Panc1 (cell line): ENCODE measurements around the gene SLC6A4. TPM values are rescaled to one million over a fixed set of nuclear protein-coding genes. Genes with fewer than 3 reads are reported as not detected.

ENCODE experiments used
- ATAC-seq: fragments of 200-7000 bp; cut with Tn5 transposase; 2 replicates; pipeline ENCODE4 v1.9.1; 2020; ENCODE audit warnings: mild to moderate bottlenecking, moderate library complexity
- BruUV-seq: library from RNA; stranded (reverse); fragments of 400-500 nt; replicated peaks from 2 replicates; lab custom pipeline; 2021; lab: Mats Ljungman, UMichigan
- CTCF ChIA-PET: fragments of 300-600 bp; sonication (Branson Sonifier 250); formaldehyde crosslinking; loops from one replicate; lab custom pipeline; 2022; ENCODE audit warnings: antibody characterized with exemption; lab: Charles Lee
- POLR2A ChIA-PET: fragments of 300-600 bp; sonication (Branson Sonifier 250); formaldehyde crosslinking; loops from one replicate; lab custom pipeline; 2022; ENCODE audit warnings: antibody characterized with exemption; lab: Charles Lee
- DNase-seq: peaks from one replicate; pipeline ENCODE4 v3.0.0-alpha.2; 2010; ENCODE audit warnings: low read depth, low spot score
- H3K27ac ChIP-seq: 2 replicates; pipeline ENCODE4 v1.5.1; 2011; ENCODE audit warnings: mild to moderate bottlenecking, low read length, inconsistent platforms
- H3K27me3 ChIP-seq: fragments of 200-500 bp; sonication (Bioruptor generic); 2 replicates; pipeline ENCODE4 v1.6.0; 2014; ENCODE audit warnings: low read length, inconsistent platforms; ENCODE audit not compliant: control insufficient read depth, insufficient read depth
- H3K36me3 ChIP-seq: fragments of 200-500 bp; sonication (Bioruptor generic); 2 replicates; pipeline ENCODE4 v1.5.1; 2014; ENCODE audit warnings: inconsistent platforms, mild to moderate bottlenecking, low read length, moderate library complexity; ENCODE audit not compliant: control insufficient read depth, insufficient read depth
- H3K4me1 ChIP-seq: 2 replicates; pipeline ENCODE4 v1.5.1; 2011; ENCODE audit warnings: inconsistent platforms, mild to moderate bottlenecking, low read length, moderate library complexity; ENCODE audit not compliant: control insufficient read depth, insufficient read depth
- H3K4me3 ChIP-seq, 2 experiments: 2 replicates each; pipeline ENCODE4 v1.5.1; 2011 to 2012; ENCODE audit warnings: low read depth in 2 of 2, low read length in 2 of 2, mild to moderate bottlenecking in 2 of 2, inconsistent platforms in 1 of 2, moderate library complexity in 1 of 2
- H3K9me3 ChIP-seq: fragments of 200-500 bp; sonication (Bioruptor generic); 2 replicates; pipeline ENCODE4 v1.5.1; 2014; ENCODE audit warnings: low read depth, mild to moderate bottlenecking, inconsistent platforms, low read length, moderate library complexity; ENCODE audit not compliant: control insufficient read depth, insufficient read depth
- POLR2AphosphoS5 ChIP-seq: IDR thresholded peaks from 2 replicates; pipeline ENCODE4 v1.6.1; 2012; ENCODE audit warnings: mild to moderate bottlenecking, low read depth, low read length, moderate library complexity
- SIN3A ChIP-seq: IDR thresholded peaks from 2 replicates; pipeline ENCODE4 v1.6.1; 2012; ENCODE audit warnings: low read depth, mild to moderate bottlenecking, low read length, moderate library complexity, borderline replicate concordance; ENCODE audit not compliant: insufficient read depth
- TCF7L2 ChIP-seq: IDR thresholded peaks from 2 replicates; pipeline ENCODE4 v1.6.1; 2011; ENCODE audit warnings: mild to moderate bottlenecking, low read depth, low read length, inconsistent platforms
- in situ Hi-C: cut with HindIII; loops from 2 replicates; pipeline ENCODE4 v1.10.0; 2016; ENCODE audit warnings: low sequenced_read_pairs, low pct_unique_long_range_greater_than_20kb
- intact Hi-C: fragments of 100-400 bp; cut with micrococcal nuclease; formaldehyde crosslinking; loops from one replicate; pipeline ENCODE4 v1.10.0; 2022; ENCODE audit not compliant: unreplicated experiment
- total RNA-seq: library from RNA; stranded (reverse); gene quantifications from one replicate; pipeline ENCODE4 v1.2.1, GENCODE V29; 2021; ENCODE audit not compliant: unreplicated experiment
- TF ChIP-seq, protein P1 (sequence below), 2 experiments: IDR thresholded peaks; 2 replicates each; pipeline ENCODE4 v1.6.1; 2011 to 2012; ENCODE audit warnings: low read depth in 2 of 2, control low read depth in 1 of 2, low read length in 1 of 2, mild to moderate bottlenecking in 1 of 2, moderate library complexity in 1 of 2; ENCODE audit not compliant: insufficient read depth in 1 of 2
- TF ChIP-seq, protein P2 (sequence below): fragments of 450-650 bp; IDR thresholded peaks from 2 replicates; pipeline ENCODE4 v1.5.1; 2017; ENCODE audit warnings: mild to moderate bottlenecking

SLC6A4 gene
- total RNA-seq, 1 experiment from 2014 or later, result not detected

- Histone ChIP-seq H3K36me3 (no peaks in the 10 kb centered on the region), H3K27me3 (0 out of 2 replicates have a peak, but pooled peaks cover 2% of the 10 kb centered on the region), H3K9me3 (no peaks in the 10 kb centered on the region), H3K4me3 (no peak overlapping the region), H3K27ac (no peak overlapping the region), H3K4me1 (no peaks in the 10 kb centered on the region)
- BruUV-seq, result no TSS peak
- no peak for ATAC-seq
- in situ Hi-C loops (no loop called here), intact Hi-C loops (no loop called here)
- no peak for DNase-seq
- ChIA-PET CTCF (no interaction called here), POLR2A (no interaction called here)
- TF ChIP-seq TCF7L2, result no peak
- TF ChIP-seq POLR2AphosphoS5, result no peak
- TF ChIP-seq, protein P1, sequence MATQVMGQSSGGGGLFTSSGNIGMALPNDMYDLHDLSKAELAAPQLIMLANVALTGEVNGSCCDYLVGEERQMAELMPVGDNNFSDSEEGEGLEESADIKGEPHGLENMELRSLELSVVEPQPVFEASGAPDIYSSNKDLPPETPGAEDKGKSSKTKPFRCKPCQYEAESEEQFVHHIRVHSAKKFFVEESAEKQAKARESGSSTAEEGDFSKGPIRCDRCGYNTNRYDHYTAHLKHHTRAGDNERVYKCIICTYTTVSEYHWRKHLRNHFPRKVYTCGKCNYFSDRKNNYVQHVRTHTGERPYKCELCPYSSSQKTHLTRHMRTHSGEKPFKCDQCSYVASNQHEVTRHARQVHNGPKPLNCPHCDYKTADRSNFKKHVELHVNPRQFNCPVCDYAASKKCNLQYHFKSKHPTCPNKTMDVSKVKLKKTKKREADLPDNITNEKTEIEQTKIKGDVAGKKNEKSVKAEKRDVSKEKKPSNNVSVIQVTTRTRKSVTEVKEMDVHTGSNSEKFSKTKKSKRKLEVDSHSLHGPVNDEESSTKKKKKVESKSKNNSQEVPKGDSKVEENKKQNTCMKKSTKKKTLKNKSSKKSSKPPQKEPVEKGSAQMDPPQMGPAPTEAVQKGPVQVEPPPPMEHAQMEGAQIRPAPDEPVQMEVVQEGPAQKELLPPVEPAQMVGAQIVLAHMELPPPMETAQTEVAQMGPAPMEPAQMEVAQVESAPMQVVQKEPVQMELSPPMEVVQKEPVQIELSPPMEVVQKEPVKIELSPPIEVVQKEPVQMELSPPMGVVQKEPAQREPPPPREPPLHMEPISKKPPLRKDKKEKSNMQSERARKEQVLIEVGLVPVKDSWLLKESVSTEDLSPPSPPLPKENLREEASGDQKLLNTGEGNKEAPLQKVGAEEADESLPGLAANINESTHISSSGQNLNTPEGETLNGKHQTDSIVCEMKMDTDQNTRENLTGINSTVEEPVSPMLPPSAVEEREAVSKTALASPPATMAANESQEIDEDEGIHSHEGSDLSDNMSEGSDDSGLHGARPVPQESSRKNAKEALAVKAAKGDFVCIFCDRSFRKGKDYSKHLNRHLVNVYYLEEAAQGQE (IDR thresholded peaks at IDR 0.05; ENCODE audit: insufficient read depth in 1 of 2, low read depth in 2 of 2, low read length in 1 of 2), result no peak
- TF ChIP-seq SIN3A, result no peak
- TF ChIP-seq, protein P2, sequence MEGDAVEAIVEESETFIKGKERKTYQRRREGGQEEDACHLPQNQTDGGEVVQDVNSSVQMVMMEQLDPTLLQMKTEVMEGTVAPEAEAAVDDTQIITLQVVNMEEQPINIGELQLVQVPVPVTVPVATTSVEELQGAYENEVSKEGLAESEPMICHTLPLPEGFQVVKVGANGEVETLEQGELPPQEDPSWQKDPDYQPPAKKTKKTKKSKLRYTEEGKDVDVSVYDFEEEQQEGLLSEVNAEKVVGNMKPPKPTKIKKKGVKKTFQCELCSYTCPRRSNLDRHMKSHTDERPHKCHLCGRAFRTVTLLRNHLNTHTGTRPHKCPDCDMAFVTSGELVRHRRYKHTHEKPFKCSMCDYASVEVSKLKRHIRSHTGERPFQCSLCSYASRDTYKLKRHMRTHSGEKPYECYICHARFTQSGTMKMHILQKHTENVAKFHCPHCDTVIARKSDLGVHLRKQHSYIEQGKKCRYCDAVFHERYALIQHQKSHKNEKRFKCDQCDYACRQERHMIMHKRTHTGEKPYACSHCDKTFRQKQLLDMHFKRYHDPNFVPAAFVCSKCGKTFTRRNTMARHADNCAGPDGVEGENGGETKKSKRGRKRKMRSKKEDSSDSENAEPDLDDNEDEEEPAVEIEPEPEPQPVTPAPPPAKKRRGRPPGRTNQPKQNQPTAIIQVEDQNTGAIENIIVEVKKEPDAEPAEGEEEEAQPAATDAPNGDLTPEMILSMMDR, result no peak
Measured at GRCh38 chr17:30219315-30219714, 16.2 kb downstream of the SLC6A4 start.

- ATAC-seq, result no peak; the same call in 1 of the 2 replicates
- CTCF ChIA-PET, result no interaction called here
- POLR2A ChIA-PET, result no interaction called here
Measured at GRCh38 chr17:30218799-30219198, 16.7 kb downstream of the SLC6A4 start.

More at GRCh38 chr17:30218799-30219198, 16.7 kb downstream of the SLC6A4 start:
- Histone ChIP-seq H3K4me3 (no peak overlapping the region), H3K4me1 (no peaks in the 10 kb centered on the region), H3K27me3 (0 out of 2 replicates have a peak, but pooled peaks cover 2% of the 10 kb centered on the region), H3K36me3 (no peaks in the 10 kb centered on the region), H3K27ac (no peak overlapping the region), H3K9me3 (no peaks in the 10 kb centered on the region)
- no TSS peak for BruUV-seq
- in situ Hi-C loops (no loop called here), intact Hi-C loops (no loop called here)
- DNase-seq, result no peak
- TF ChIP-seq, protein P1 (IDR thresholded peaks at IDR 0.05; ENCODE audit: insufficient read depth in 1 of 2, low read depth in 2 of 2, low read length in 1 of 2), result no peak
- TF ChIP-seq SIN3A, result no peak
- TF ChIP-seq TCF7L2, result no peak
- TF ChIP-seq POLR2AphosphoS5, result no peak
- TF ChIP-seq, protein P2, result no peak
